Thymus (tissue), 11 donors: Measurements from ENCODE around the gene ETV6. TPM values are rescaled to one million over a fixed set of nuclear protein-coding genes. Genes with fewer than 3 reads are reported as not detected.

Source experiments
- DNase-seq, 9 donors: peaks; one replicate each; pipeline ENCODE4 v3.0.0-alpha.2; 2013; ENCODE audit warnings: low spot score in 9 of 9, low read depth in 6 of 9, missing footprints in 1 of 9
- H3K27ac ChIP-seq, 2 donors: one replicate each; pipeline ENCODE4 v1.5.1; 2013; ENCODE audit warnings: control low read depth in 1 of 2, low read depth in 1 of 2, low read length in 1 of 2, mild to moderate bottlenecking in 1 of 2, moderate library complexity in 1 of 2
- H3K27me3 ChIP-seq, 2 donors: one replicate each; pipeline ENCODE4 v1.5.1; 2013; ENCODE audit warnings: low read length in 1 of 2; ENCODE audit not compliant: control insufficient read depth in 2 of 2, insufficient read depth in 1 of 2
- H3K36me3 ChIP-seq, 2 donors: one replicate each; pipeline ENCODE4 v1.5.1; 2013; ENCODE audit warnings: low read length in 1 of 2, mild to moderate bottlenecking in 1 of 2, moderate library complexity in 1 of 2; ENCODE audit not compliant: control insufficient read depth in 2 of 2, insufficient read depth in 2 of 2
- H3K4me1 ChIP-seq, 2 donors: one replicate each; pipeline ENCODE4 v1.5.1; 2013; ENCODE audit warnings: low read length in 2 of 2; ENCODE audit not compliant: control insufficient read depth in 2 of 2, insufficient read depth in 2 of 2
- H3K4me3 ChIP-seq, 2 donors: one replicate each; pipeline ENCODE4 v1.5.1; 2013; ENCODE audit warnings: low read length in 2 of 2, control low read depth in 1 of 2, mild to moderate bottlenecking in 1 of 2
- H3K9me3 ChIP-seq, 2 donors: one replicate each; pipeline ENCODE4 v1.5.1; 2013; ENCODE audit warnings: low read length in 1 of 2, mild to moderate bottlenecking in 1 of 2; ENCODE audit not compliant: control insufficient read depth in 2 of 2, insufficient read depth in 1 of 2
- WGBS: extraction: QIAGEN DNeasy Blood & Tissue Kit; methylation state at CpG from one replicate; pipeline ENCODE4 v1.1.7; 2013; 5-methylcytosine and 5-hydroxymethylcytosine counted together
- polyA plus RNA-seq: library from polyadenylated mRNA; stranded (reverse); fragments of 200-250 nt; gene quantifications from one replicate; pipeline ENCODE4 v1.2.3, GENCODE V29; 2013
- total RNA-seq: library from RNA; stranded (reverse); fragments of 120-200 nt; gene quantifications from one replicate; pipeline ENCODE4 v1.2.4, GENCODE V29; 2013
- donor health status: healthy.

ETV6 gene
- total and polyA plus RNA-seq, 2 donors = 15.0 to 18.3 TPM

DNA sequence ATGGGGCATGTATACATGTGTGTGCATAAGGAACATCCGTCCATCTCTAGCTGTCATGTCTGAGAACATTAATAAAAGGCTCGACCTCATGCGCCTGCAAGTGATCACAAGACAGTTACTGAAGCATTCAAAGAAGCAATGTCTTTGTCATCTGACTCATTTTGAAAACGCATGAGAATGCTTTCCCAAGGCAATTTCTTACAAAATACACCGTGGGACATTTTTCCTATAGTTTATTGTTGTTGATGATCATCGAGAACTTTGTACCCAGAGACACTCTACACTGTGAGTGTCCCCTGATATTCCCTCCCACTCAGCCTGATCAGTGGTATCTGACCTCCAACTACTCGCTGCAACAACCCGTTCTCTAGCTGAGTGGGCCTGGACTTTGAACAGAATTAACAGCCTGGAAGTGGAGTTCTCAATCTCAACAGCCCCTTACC is 68.1 kb downstream of the ETV6 start:
- Histone ChIP-seq H3K9me3 (no peaks in the 10 kb centered on the region), H3K36me3 (peaks cover 2 to 49% of the 10 kb centered on the region in 2 donors), H3K27ac (peak overlapping the region in 1 of 2 donors; percentile 2), H3K27me3 (no peaks in the 10 kb centered on the region), H3K4me1 (peaks cover 6 to 39% of the 10 kb centered on the region in 2 donors), H3K4me3 (no peak overlapping the region)
- 96% methylated on average over 8 of the region's 8 CpGs for WGBS
- DNase-seq = no peak

DNA sequence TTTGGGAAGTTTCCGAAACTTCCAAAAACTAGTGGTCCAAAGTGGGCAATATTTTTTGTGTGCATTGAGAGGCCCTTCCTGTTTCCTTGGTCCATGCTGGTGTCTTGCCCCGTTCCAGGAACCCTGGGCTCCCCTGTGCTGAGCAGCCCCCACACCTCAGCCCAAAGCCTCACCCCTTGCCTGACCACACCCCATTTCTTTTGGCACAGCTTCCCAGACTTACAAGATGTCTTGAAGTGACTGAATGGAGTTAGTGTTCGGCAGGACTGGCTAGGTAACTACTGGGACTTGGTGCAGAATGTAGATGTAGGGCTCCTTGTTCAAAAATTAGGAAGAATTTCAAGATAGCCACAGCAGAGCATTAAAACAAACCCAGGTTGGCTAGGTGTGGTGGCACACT is 68.6 kb downstream of the ETV6 start:
- H3K4me3 ChIP-seq = no peak overlapping the region
- no peak for DNase-seq
- no peak overlapping the region for H3K27ac ChIP-seq
- peaks cover 7 to 39% of the 10 kb centered on the region in 2 donors for H3K4me1 ChIP-seq
- peaks cover 2 to 47% of the 10 kb centered on the region in 2 donors for H3K36me3 ChIP-seq
- H3K27me3 ChIP-seq = no peaks in the 10 kb centered on the region
- 98% methylated on average over 3 of the region's 3 CpGs for WGBS
- H3K9me3 ChIP-seq = no peaks in the 10 kb centered on the region

DNA sequence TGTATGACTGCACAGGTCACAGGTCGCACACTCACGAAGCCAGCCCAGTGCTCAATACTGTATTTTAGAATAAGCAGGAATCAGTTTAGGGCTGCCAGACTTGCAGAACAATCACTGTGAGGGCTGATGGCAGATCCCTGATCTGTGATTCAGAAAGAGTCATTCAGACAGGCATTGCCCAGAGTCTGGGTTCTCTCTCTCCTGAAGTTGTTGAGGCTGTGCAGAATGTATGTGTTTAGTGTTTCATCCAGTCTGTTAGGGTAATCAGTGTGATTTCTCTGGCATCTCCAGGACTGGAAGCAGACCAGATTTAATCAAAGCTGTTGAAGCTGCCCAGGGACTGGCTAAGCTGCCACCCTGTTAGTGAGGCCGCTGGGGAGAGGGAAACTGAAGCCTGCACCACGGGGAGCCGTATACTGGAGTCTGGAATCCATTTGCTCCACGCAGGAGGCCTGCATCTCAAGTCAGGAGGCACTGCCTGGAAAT is 69.3 kb downstream of the ETV6 start:
- Histone ChIP-seq H3K27me3 (no peaks in the 10 kb centered on the region), H3K4me3 (no peak overlapping the region), H3K9me3 (no peaks in the 10 kb centered on the region), H3K36me3 (peaks cover 2 to 46% of the 10 kb centered on the region in 2 donors), H3K27ac (no peak overlapping the region), H3K4me1 (peaks cover 7 to 44% of the 10 kb centered on the region in 2 donors)
- no peak for DNase-seq
- WGBS = 94% methylated on average over 6 of the region's 6 CpGs

DNA sequence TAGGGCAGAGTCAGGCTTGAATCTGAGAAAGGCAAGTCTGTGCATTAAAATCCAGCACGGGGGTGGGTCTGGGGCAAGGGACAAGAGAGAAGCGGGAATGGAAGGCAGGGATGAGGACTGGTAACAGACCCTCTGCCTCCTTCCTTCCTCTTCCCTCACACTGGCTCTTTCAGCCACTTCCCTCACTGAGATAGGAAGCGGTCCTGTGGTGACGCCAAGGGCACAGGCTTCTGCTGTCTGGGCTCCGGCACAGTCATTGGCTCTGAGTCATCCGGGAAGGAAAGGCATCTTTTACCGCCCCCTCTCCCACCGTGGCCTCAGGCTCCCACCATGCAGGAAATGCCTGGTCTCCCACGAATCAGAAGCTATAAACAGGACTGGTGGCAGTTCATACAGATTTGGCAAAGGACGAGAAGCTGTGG is 70.2 kb downstream of the ETV6 start:
- Histone ChIP-seq H3K27me3 (no peaks in the 10 kb centered on the region), H3K4me1 (peaks cover 11 to 51% of the 10 kb centered on the region in 2 donors), H3K36me3 (peaks cover under 1 to 49% of the 10 kb centered on the region in 2 donors), H3K9me3 (no peaks in the 10 kb centered on the region), H3K4me3 (no peak overlapping the region), H3K27ac (peak overlapping the region in 1 of 2 donors; percentile 8)
- no peak for DNase-seq
- WGBS = 36% methylated on average over 10 of the region's 10 CpGs

DNA sequence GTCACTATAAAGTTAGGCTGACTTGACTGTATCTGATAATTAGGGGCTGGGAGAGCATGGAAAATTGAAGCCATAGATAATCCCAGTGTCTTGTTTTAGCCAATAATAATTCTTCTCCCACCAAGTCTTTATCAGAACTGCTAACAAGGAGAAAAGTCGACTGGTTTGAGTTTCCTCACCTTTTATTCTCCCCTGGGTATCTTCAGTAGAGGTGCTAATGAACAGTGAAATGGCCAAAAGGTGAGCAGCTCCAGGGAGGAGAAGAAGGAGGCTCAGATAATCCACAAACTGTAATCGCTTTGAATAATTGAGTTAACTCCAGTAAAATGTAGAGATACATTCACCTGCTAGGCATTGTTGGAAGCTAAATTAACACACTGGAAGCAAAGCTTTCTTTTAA is 72.6 kb downstream of the ETV6 start:
- H3K4me1 ChIP-seq = peaks cover 26 to 66% of the 10 kb centered on the region in 2 donors
- DNase-seq = no peak
- WGBS = 84% methylated on average over 2 of the region's 2 CpGs

DNA sequence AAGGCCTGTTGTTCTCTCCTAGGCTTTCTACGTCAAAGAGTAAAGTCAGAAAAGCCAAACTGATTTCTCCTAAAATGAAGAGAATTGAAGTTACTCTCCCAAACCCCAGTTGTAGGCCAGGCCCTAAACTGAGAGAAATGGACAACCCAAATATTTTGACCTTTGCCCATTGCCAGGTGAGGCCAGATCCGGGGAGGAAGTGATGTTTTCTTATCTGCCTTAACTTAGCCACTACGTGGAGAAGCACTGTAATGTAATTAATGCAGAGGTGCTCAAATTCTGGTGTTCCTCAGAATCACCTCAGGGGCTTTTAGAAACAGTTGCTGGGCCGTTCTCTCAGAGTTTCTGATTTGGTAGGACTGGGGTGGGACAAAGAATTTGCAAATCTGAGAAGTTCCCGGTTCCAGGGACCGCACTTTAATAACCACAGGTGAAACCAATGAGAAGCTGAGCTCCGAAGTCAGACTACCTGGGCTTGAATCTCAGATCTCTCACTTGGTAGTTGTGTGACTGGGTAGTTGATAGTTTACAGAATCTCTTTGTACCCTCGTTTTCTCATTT is 73.2 kb downstream of the ETV6 start:
- peaks cover 31 to 70% of the 10 kb centered on the region in 2 donors for H3K4me1 ChIP-seq
- no peak overlapping the region for H3K27ac ChIP-seq
- 93% methylated on average over 8 of the region's 8 CpGs for WGBS

More for the DNA sequence above, 72.6 kb downstream of the ETV6 start:
- no peaks in the 10 kb centered on the region for H3K27me3 ChIP-seq
- H3K36me3 ChIP-seq = peaks cover 0 to 36% of the 10 kb centered on the region in 2 donors
- no peak overlapping the region for H3K4me3 ChIP-seq
- H3K27ac ChIP-seq = peak overlapping the region in 1 of 2 donors; percentile 15
- H3K9me3 ChIP-seq = peaks cover 0 to 4% of the 10 kb centered on the region in 2 donors

DNA sequence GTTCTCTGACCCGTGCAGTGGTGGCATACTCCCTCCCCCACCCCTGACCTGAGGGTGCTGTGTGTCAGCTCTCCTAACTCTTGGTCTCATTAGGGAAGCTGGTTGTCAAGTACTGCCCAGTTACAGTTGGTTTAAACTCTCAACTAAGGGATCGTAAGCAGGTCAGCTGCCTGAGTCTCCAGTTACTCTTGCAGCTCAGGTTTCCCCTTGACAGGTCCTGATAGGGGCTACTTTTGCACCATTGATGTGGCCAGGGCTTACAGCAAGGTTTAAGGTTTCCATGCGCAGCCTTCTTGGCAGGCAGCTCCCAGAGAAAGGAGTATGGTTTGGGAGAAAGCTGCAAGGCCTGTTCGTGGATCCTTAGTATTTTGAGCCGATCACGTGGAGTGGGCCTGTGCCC is 74.5 kb downstream of the ETV6 start:
- Histone ChIP-seq H3K27me3 (no peaks in the 10 kb centered on the region), H3K27ac (peak overlapping the region; percentile 44 to 62), H3K9me3 (peaks cover 0 to 4% of the 10 kb centered on the region in 2 donors), H3K4me1 (peaks cover 39 to 71% of the 10 kb centered on the region in 2 donors), H3K4me3 (no peak overlapping the region), H3K36me3 (peaks cover 0 to 31% of the 10 kb centered on the region in 2 donors)
- DNase-seq = no peak
- 90% methylated on average over 6 of the region's 6 CpGs for WGBS

More for the DNA sequence above, 73.2 kb downstream of the ETV6 start:
- no peak for DNase-seq
- Histone ChIP-seq H3K27me3 (no peaks in the 10 kb centered on the region), H3K4me3 (no peak overlapping the region), H3K36me3 (peaks cover 0 to 35% of the 10 kb centered on the region in 2 donors), H3K9me3 (peaks cover 0 to 4% of the 10 kb centered on the region in 2 donors)

DNA sequence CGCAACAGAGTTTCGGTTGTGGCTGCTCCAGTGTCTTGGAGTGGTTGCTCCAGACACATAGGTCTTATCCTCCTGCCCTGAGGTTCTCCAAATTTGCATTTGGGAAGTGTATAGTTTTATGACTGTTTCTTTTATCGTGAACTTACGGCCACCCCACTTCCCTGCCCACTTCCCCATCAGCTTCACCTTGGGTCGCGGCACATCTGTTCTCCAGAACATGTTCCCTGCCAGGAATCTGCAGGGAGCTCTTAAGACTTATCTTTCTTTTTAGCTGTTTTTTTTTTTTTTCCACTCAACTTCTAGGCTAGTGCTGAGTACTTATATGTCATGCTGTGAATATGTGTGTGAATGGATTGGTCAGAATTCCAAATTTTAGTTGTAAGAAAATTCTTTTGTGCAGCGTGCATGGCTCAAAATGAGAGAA is 75.4 kb downstream of the ETV6 start:
- no peak for DNase-seq
- H3K27ac ChIP-seq = peak overlapping the region; percentile 36 to 44
- H3K4me1 ChIP-seq = peaks cover 46 to 71% of the 10 kb centered on the region in 2 donors
- peaks cover 0 to 4% of the 10 kb centered on the region in 2 donors for H3K9me3 ChIP-seq
- 71% methylated on average over 7 of the region's 7 CpGs for whole genome bisulfite sequencing
- no peak overlapping the region for H3K4me3 ChIP-seq
- H3K27me3 ChIP-seq = no peaks in the 10 kb centered on the region
- H3K36me3 ChIP-seq = peaks cover 0 to 23% of the 10 kb centered on the region in 2 donors

DNA sequence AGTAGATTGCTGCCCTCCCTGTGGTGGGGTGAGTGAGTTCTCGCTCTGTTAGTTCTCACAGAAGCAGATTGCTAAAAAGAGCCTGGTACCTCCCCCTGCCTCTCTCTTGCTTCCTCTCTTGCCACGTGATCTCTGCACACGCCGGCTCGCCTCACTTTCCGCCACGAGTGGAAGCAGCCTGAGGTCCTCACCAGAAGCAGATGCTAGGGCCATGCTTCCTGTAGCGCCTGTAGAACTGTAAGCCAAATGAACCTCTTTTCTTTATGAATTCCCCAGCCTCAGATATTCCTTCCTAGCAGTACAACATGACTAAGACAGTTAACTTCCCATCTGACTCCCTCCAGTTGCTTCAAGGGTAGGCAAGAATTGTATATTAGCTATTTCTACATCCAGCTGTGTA is 76.2 kb downstream of the ETV6 start:
- H3K36me3 ChIP-seq = peaks cover 0 to 25% of the 10 kb centered on the region in 2 donors
- no peaks in the 10 kb centered on the region for H3K27me3 ChIP-seq
- H3K27ac ChIP-seq = peak overlapping the region in 1 of 2 donors; percentile 92
- H3K4me1 ChIP-seq = peaks cover 53 to 75% of the 10 kb centered on the region in 2 donors
- no peak for DNase-seq
- peaks cover 0 to 4% of the 10 kb centered on the region in 2 donors for H3K9me3 ChIP-seq
- no peak overlapping the region for H3K4me3 ChIP-seq
- 90% methylated on average over 8 of the region's 8 CpGs for WGBS
